IPS DF 19.7 (cell line): ENCODE measurements around the gene GFPT2.

Experiments
- DNase-seq: peaks from one replicate; pipeline ENCODE4 v3.0.0-alpha.2; 2013; ENCODE audit warnings: low read depth, low spot score

Gene GFPT2

GRCh38 chr5:180283026-180283615 is 70.0 kb downstream of the GFPT2 start:
- no peak for DNase-seq

DNA sequence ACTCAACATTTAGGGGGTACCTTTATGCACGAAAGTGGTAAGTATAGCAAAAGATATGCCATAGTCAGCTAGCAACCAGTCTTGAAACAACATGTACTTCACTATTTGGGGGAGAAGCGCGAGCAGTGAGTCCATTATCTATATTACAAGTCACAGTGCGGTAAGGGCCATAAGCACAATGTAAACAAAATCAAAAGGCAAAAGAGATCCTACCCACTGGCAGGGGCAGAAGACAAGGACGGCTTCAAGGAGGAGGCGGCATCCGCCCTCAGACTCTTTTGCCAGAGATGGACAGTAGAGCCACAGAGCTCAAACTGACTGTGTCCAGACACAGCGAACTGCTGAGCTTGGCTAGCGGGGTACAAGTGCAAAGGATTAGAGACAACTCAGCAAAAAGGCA is 70.9 kb downstream of the GFPT2 start:
- no peak for DNase-seq

DNA sequence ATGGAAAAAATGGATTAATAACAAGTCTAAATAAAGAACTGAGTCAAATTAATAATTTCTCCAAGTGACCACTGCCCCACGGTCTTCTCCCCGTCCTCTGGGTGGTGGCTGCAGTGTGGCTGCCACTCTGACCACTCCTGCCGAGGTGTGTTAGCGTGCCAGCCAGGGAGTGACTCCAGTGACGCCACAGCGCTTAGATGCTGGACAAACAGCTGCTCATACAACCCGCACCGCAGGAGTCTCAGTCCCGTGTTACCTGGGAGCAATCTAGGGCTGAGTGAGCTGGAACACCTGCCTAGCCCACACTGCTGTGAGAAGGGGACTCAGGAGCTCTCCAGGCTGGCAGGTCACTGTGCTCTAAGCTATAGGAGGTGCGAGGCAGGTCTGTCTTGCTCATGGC is 71.4 kb downstream of the GFPT2 start:
- DNase-seq: no peak

GRCh38 chr5:180274695-180275094 is 78.4 kb downstream of the GFPT2 start:
- no peak for DNase-seq

DNA sequence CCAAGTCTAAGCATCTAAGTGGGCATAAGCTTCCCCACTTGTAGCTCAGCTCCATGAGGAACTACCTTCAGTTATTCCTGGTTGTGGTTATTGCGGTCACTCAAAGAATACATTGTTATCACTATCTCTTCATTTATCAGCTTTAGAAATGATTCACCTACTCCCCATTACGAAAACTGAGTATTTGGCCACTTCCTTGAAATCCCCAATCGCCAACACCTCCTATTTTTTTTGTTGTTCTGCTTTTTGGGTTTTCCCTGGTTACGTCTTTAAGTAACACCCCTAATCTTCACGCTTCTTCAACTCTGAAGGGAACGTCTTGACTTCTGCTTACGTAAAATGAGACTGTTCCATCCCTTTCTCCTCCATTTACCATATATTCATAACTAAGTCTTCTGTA is 81.9 kb downstream of the GFPT2 start:
- DNase-seq: no peak

DNA sequence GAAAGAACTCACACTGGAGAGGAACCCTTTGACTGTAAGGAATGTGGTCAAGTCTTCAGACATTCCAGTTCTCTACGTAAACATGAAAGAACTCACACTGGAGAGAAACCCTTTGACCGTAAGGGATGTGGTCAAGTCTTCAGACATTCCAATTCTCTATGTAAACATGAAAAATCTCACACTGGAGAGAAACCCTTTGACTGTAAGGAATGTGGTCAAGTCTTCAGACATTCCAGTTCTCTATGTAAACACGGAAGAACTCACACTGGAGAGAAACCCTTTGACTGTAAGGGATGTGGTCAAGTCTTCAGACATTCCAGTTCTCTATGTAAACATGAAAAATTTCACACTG is 93.9 kb downstream of the GFPT2 start:
- no peak for DNase-seq

DNA sequence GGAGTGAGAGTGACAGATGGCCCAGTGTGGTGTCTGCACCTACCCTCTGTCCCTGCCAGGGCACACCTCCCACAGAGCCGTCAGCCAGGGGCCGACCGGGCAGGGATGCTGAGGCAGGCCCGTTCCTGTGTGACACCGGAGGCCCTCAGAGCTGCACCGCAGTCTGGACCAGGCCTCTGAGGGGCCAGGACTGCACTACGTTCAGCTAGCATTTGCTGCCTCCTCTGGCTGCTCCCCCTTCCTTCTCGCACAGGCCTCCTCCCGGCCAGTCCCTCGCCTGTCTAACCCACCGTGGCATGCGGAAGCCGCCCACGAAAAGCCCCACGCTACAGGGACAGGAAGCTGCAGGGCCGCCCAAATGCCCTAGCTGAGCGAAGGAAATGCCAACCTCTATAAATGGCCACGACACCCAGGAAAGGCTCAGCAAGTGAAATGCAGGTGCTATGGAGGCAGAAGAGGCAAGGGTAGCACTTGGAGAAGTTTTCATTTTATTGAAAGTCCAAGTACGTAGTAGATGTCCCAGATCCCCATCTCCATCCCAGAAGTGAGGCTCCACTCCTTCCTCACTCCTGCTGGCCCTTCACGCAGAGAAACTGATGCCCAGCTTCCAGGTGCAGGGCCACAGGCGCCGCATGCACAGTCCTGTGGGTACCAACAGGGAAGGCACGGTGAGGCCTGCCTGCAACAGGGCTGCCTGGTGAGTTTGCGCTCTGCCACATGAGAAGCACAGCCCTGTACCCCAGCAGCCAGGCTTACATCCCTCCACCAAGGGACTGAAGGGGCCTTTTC is 99.9 kb downstream of the GFPT2 start:
- no peak for DNase-seq

GRCh38 chr5:180251887-180252286 is 101.2 kb downstream of the GFPT2 start:
- DNase-seq: no peak

DNA sequence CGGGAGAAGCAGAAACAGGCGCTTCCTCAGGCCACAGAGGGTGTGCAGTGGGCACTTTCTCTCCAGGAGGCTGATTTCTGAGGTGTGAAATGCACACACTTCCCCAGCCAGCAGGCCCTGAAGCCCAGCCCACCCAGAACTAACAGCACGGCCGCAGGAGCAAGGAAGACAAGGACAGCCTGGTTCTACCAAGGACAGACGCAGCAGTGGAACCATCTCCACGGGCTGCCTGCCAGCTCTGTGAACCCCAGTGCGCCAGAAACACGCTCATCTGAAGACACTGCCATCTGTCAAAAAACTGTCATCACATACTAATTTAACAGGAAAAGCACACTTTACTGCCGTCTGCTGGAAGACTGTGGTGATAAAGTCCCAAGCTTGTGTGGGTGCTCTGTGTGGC is 102.0 kb downstream of the GFPT2 start:
- DNase-seq: no peak
